Suppressor macrophage treated with lipopolysaccharide for 4 hours (primary cell): ENCODE results near the gene ATP2A3.
A peak's percentile ranks its signal among the peaks of the same experiment; 100 is the strongest.

Experiments
- DNase-seq: peaks from one replicate; pipeline ENCODE4 v3.0.0-alpha.2; 2020

Gene ATP2A3

GRCh38 chr17:3907483-3908216, 56.6 kb downstream of the ATP2A3 start:
- no peak for DNase-seq

- DNase-seq: no peak
Measured at GRCh38 chr17:3906881-3907280, 57.4 kb downstream of the ATP2A3 start.

GRCh38 chr17:3905017-3905520, 59.2 kb downstream of the ATP2A3 start:
- DNase-seq: no peak

GRCh38 chr17:3904501-3904900, 59.7 kb downstream of the ATP2A3 start:
- DNase-seq: no peak

GRCh38 chr17:3903881-3904290, 60.4 kb downstream of the ATP2A3 start:
- no peak for DNase-seq

- DNase-seq: no peak
Measured at GRCh38 chr17:3903051-3903825, 61.0 kb downstream of the ATP2A3 start.

GRCh38 chr17:3900646-3901045, 63.6 kb downstream of the ATP2A3 start:
- DNase-seq: no peak

GRCh38 chr17:3897731-3898130, 66.5 kb downstream of the ATP2A3 start:
- DNase-seq: no peak

GRCh38 chr17:3896968-3897235, 67.3 kb downstream of the ATP2A3 start:
- no peak for DNase-seq

- DNase-seq: no peak
Measured at GRCh38 chr17:3896108-3896967, 67.9 kb downstream of the ATP2A3 start.

- no peak for DNase-seq
Measured at GRCh38 chr17:3895354-3895753, 68.9 kb downstream of the ATP2A3 start.

- peak; percentile 62 for DNase-seq
Measured at GRCh38 chr17:3894911-3895343, 69.3 kb downstream of the ATP2A3 start.

- no peak for DNase-seq
Measured at GRCh38 chr17:3894188-3894587, 70.0 kb downstream of the ATP2A3 start.

- no peak for DNase-seq
Measured at GRCh38 chr17:3893720-3894116, 70.5 kb downstream of the ATP2A3 start.

GRCh38 chr17:3893003-3893719, 71.1 kb downstream of the ATP2A3 start, which contains the start of gene CAMKK1:
Gene CAMKK1 (minus strand): TSS chr17:3893053. CDS start chr17:3885687, 7,366 bp downstream.
- DNase-seq: peak; percentile 95

- DNase-seq: peak; percentile 80
Measured at GRCh38 chr17:3892095-3892998, 71.9 kb downstream of the ATP2A3 start.

- no peak for DNase-seq
Measured at GRCh38 chr17:3891626-3892094, 72.6 kb downstream of the ATP2A3 start.

- DNase-seq: no peak
Measured at GRCh38 chr17:3890878-3891219, 73.4 kb downstream of the ATP2A3 start.

GRCh38 chr17:3890082-3890877, 74.0 kb downstream of the ATP2A3 start:
- DNase-seq: peak; percentile 64

- DNase-seq: no peak
Measured at GRCh38 chr17:3889325-3890012, 74.8 kb downstream of the ATP2A3 start.
